HG03159 (cell line): Measurements from ENCODE around the gene NBPF1.
"Not testable (repeated sequence)": the region's sequence is repeated elsewhere in the genome, so short reads cannot be mapped to it uniquely, and the experiment has no call there.

Experiments used
- ATAC-seq: cut with Tn5 transposase; IDR thresholded peaks from one replicate; pipeline ENCODE4 v1.9.1; 2021; ENCODE audit warnings: mild to moderate bottlenecking, moderate library complexity; ENCODE audit not compliant: unreplicated experiment

NBPF1 gene

GRCh38 chr1:16557034-16557433 is 56.3 kb downstream of the NBPF1 start:
- ATAC-seq = not testable (repeated sequence)

GRCh38 chr1:16553244-16553643 is 60.1 kb downstream of the NBPF1 start:
- ATAC-seq = not testable (repeated sequence)

GRCh38 chr1:16550212-16550918 is 63.0 kb downstream of the NBPF1 start:
- not testable (repeated sequence) for ATAC-seq

- ATAC-seq = not testable (repeated sequence)
These were observed 63.8 kb downstream of the NBPF1 start for GRCh38 chr1:16549545-16549944.

GRCh38 chr1:16547502-16548241 is 65.7 kb downstream of the NBPF1 start:
- not testable (repeated sequence) for ATAC-seq

DNA sequence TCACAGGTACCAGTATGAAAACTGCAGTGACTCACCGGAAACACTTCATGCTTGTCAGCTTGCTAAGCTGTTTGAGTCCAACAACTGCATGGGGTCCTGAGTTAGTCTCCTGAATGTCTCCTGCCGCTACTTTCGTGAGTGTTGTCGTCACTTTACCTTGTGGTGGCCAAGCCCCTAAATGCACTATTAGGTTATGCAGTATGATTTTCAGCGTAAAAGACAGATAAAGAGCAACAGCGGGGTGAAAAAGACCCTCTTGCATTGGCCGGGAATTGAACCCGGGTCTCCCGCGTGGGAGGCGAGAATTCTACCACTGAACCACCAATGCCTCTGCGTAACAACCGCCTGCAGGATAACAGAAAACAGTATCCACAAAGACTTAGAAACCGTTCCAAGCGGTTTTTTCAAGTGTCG is 67.7 kb downstream of the NBPF1 start:
- ATAC-seq = not testable (repeated sequence)

DNA sequence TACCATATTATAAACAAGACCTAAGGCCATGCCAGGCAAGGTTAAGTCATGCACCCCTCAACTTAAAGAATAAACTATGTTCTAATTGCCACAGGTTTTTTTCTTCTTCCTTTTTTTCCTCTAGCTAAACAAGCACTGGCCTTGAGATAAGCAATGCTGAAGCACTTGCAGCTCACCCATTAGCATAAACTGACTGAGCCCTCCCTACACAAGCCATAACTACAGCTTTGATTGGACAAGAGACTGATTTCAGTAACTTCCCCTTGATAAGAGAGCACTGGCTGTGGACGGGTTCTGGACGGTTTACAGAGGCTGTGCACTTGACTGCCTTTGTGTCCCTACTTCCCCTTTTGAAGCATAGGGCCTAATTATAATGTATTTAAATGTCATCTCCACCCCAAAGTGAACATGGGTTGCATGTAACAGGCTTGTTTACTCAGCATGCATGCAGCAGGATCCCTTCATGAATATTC is 72.9 kb downstream of the NBPF1 start:
- not testable (repeated sequence) for ATAC-seq

DNA sequence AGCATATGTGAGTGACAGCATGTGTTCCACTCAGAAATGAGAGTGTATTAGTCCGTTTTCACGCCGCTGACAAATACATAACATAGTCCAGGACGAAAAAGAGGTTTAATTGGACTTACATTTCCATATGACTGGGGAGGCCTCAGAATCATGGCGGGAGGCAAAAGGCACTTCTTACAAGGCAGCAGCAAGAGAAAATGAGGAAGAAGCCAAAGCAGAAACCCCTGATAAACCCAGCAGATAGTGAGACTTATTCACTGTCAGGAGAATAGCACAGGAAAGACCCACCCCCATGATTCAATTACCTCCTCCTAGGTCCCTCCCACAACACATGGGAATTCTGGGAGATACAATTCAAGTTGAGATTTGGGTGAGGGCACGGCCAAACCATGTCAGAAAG is 75.8 kb downstream of the NBPF1 start:
- ATAC-seq = not testable (repeated sequence)

- ATAC-seq = not testable (repeated sequence)
These were observed 76.6 kb downstream of the NBPF1 start for GRCh38 chr1:16536796-16537195.

- ATAC-seq = not testable (repeated sequence)
These were observed 77.5 kb downstream of the NBPF1 start for GRCh38 chr1:16535898-16536297.

- ATAC-seq = not testable (repeated sequence)
These were observed 77.9 kb downstream of the NBPF1 start for GRCh38 chr1:16535487-16535886.

- ATAC-seq = not testable (repeated sequence)
These were observed 78.4 kb downstream of the NBPF1 start for GRCh38 chr1:16534829-16535456.

GRCh38 chr1:16534239-16534828 is 79.0 kb downstream of the NBPF1 start:
- ATAC-seq = not testable (repeated sequence)

DNA sequence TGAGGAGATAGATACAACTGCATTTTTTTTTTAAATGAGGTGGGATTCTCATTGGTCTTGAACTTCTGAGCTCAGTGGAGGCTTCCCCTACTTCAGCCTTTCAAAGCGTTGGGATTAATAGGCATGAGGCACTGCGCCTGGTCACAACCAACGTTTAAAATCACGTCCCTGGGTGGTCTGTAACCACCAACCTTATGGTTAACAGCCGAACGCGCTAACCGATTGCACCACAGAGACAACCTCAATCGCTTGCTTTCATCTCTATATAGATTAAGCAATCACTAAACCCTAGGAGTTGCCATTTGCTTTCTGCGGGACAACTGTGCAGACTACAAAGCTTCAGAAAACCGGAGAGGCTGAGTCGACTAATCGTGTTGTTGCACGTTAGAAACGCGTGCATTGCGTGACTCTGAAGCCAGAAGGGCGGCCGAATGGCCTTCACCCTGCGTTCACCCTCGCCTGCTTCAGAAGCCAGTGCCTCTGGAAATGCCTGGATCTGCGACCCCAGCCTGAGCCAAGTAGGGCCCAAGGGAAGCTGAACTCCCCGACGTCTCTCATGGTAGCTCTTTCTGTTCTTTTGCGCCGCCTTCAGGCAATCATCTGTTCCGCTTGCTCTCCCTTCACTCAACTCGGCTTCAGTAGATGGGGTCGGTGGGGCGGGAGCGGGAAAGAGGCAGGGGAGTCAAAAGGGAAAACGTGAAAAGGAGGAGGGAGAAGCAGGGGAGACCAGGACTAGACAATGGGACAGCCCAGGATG is 81.0 kb downstream of the NBPF1 start:
- not testable (repeated sequence) for ATAC-seq

- not testable (repeated sequence) for ATAC-seq
These were observed 85.0 kb downstream of the NBPF1 start for GRCh38 chr1:16528338-16528737.

DNA sequence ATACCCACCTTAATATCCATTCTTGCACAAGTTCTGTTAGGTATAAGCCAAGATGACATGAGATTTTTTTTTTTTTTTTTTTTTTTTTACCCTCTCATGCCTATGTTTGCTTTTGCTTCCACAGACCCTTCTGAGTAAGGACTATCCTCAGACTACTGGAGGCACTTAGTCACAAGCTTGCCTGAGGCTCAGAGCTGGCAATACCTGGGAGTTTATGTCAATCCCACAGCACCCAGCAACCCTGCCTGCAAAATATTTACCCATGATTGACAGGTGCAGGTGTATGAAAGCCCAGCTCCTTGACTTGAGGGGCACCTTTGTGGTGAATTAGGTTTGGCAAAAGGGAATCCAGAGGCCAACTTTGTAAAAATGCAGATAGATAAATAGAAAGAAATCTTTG is 87.6 kb downstream of the NBPF1 start:
- not testable (repeated sequence) for ATAC-seq

- not testable (repeated sequence) for ATAC-seq
These were observed 91.7 kb downstream of the NBPF1 start for GRCh38 chr1:16521679-16522078.

DNA sequence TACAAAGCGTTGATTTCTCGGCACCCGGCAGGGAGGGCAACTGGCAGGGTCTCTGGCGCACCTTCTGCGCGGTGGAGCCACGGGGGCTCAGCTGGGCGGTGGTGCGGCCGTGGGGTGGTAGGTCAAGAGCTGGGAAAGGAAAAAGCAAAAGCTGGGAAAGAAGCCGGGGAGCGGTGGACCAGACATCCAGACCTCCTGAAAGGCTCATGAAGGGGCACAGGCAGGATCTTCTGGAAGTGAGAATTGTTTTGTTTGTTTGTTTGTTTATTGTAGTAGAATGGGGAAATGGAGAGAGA is 92.1 kb downstream of the NBPF1 start:
- no peak for ATAC-seq

DNA sequence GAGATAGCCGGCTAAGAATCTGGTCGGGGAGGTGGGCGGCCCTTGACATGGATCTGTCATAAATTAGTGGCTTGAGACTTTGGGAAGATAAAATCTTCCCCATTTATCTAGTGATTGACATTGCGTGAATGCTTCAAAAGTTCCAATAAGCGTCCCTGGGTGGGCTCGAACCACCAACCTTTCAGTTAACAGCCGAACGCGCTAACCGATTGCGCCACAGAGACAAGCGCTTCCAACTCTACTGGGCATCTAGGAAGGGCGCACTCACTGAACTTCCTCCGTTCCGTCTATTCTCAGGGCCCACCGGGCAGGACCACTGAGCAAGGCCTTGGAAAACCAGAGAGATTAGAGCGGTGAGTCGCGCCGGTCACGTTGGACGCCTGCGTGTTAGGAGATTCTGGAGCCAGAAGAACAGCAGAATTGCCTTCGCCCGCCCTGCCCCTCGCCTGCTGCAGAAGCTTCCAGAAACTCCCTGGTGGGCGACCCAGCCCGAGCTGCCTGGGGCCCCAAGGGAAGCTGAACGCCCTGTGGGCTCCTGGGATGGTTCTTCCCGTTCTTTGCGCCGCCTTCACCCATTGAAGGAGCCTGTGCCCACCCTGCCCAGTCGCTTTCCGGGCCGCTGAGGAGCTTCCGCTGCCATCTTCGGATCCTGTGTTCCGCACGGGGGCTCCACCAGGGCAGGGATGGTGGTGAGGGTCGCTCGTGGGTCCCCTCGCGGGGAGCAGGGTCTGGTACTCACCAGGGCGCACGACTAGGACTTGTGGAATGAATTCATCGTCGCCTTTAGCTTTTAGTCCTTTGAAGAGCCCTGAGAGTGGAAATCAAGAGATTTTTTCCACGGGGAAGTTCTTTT is 92.7 kb downstream of the NBPF1 start:
- not testable (repeated sequence) for ATAC-seq
